Left lung (tissue), 10 donors: ENCODE results near the gene OR9A2. TPM values are rescaled to one million over a fixed set of nuclear protein-coding genes. Genes with fewer than 3 reads are reported as not detected.
"Not testable (repeated sequence)": the region's sequence is repeated elsewhere in the genome, so short reads cannot be mapped to it uniquely, and the experiment has no call there.

Experiments
- ATAC-seq: fragments of 200-7000 bp; cut with Tn5 transposase; one replicate; pipeline ENCODE4 v1.9.1; 2020; ENCODE audit warnings: moderate library complexity
- DNase-seq, 4 donors: peaks; one replicate each; pipeline ENCODE4 v3.0.0-alpha.2; 2013 to 2020
- H3K27ac ChIP-seq, 2 donors: fragments of 200-600 bp; sonication (generic) in 1 of 2; one replicate each; pipeline versions ENCODE4 v1.5.0 to v1.8.0; 2020 to 2021
- H3K27me3 ChIP-seq, 2 donors: fragments of 200-600 bp; sonication (generic) in 1 of 2; one replicate each; pipeline versions ENCODE4 v1.5.0 to v1.8.0; 2020 to 2021
- H3K36me3 ChIP-seq, 2 donors: fragments of 200-600 bp; sonication (generic) in 1 of 2; one replicate each; pipeline versions ENCODE4 v1.5.0 to v1.8.0; 2020 to 2021
- H3K4me1 ChIP-seq, 2 donors: fragments of 200-600 bp; one replicate each; pipeline ENCODE4 v1.8.0; 2021
- H3K4me3 ChIP-seq, 2 donors: fragments of 200-600 bp; sonication (generic) in 1 of 2; one replicate each; pipeline versions ENCODE4 v1.5.0 to v1.8.0; 2020 to 2021; ENCODE audit warnings: mild to moderate bottlenecking in 1 of 2
- H3K9me3 ChIP-seq, 2 donors: fragments of 200-600 bp; sonication (generic) in 1 of 2; one replicate each; pipeline versions ENCODE4 v1.5.0 to v1.8.0; 2020 to 2021
- CTCF ChIP-seq, 2 donors: fragments of 200-600 bp; sonication (generic) in 1 of 2; IDR thresholded peaks; one replicate each; pipeline versions ENCODE4 v1.5.0 to v1.8.0; 2021; ENCODE audit warnings: antibody characterized with exemption in 2 of 2
- intact Hi-C, 2 donors: fragments of 100-400 bp; cut with DNase I; formaldehyde crosslinking; loops; one replicate each; pipeline versions ENCODE4 v1.11.2 to v1.14.2; 2022
- polyA plus RNA-seq, 6 donors: library from polyadenylated mRNA; unstranded; fragments of 120-200 nt; gene quantifications; one replicate each; pipeline ENCODE4 v1.2.1, GENCODE V29; 2013; ENCODE audit not compliant: insufficient read length in 6 of 6
- total RNA-seq, 2 donors: library from RNA; stranded (reverse); fragmentation: NEBNext Ultra II Directional; extraction: Animal tissue kit (Norgen Biotek cat#: 25700); gene quantifications; one replicate each; pipeline ENCODE4 v1.2.1, GENCODE V29; 2021
- donor health status: DM: no; HTN: yes; CAD: no.
- donor health status: DM: no; HTN: no; CAD: no.

The OR9A2 gene
- total and polyA plus RNA-seq, 8 donors: not detected

- H3K4me3 ChIP-seq: no peak overlapping the region
- no peaks in the 10 kb centered on the region for H3K36me3 ChIP-seq
- ATAC-seq (no peak), DNase-seq (no peak)
- H3K4me1 ChIP-seq: no peaks in the 10 kb centered on the region
- TF ChIP-seq CTCF (IDR thresholded peaks at IDR 0.05): no peak
- no peaks in the 10 kb centered on the region for H3K27me3 ChIP-seq
- H3K27ac ChIP-seq: no peak overlapping the region
- H3K9me3 ChIP-seq: no peaks in the 10 kb centered on the region
- intact Hi-C loops: no loop called here
Measured at GRCh38 chr7:142997456-142997989, 29.4 kb downstream of the OR9A2 start.

- Histone ChIP-seq H3K27me3 (no peaks in the 10 kb centered on the region), H3K4me1 (no peaks in the 10 kb centered on the region), H3K9me3 (no peaks in the 10 kb centered on the region), H3K4me3 (no peak overlapping the region), H3K27ac (no peak overlapping the region), H3K36me3 (no peaks in the 10 kb centered on the region)
- intact Hi-C loops: no loop called here
- ATAC-seq (no peak), DNase-seq (no peak)
- no peak for TF ChIP-seq CTCF (IDR thresholded peaks at IDR 0.05)
Measured at GRCh38 chr7:142992427-142992826, 34.5 kb downstream of the OR9A2 start.

DNA sequence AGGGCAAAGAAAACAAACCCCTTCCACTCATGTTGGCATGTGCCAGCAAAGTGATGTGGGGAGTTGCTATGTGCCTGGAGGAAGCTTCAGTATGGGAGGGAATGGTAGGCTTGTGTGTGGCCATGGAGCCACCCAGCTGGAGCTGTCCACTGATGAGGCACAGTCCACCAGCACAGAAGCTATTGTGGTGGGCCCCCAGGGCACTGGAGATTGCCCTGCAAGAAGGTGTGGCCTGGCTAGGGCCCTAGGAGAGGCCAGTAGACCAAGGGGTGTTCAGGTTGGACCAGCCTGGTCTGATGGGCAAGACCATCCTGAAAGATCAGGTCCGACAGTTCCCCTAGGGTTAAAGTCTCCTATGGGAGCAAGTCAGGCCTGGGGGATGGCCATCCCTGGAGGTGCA lies 42.6 kb downstream of the OR9A2 start:
- H3K36me3 ChIP-seq: no peaks in the 10 kb centered on the region
- intact Hi-C loops: no loop called here
- ATAC-seq (no peak), DNase-seq (no peak)
- no peak overlapping the region for H3K4me3 ChIP-seq
- TF ChIP-seq CTCF (IDR thresholded peaks at IDR 0.05): no peak
- peaks cover 0 to 2% of the 10 kb centered on the region in 2 donors for H3K9me3 ChIP-seq
- H3K4me1 ChIP-seq: no peaks in the 10 kb centered on the region
- H3K27ac ChIP-seq: no peak overlapping the region
- H3K27me3 ChIP-seq: no peaks in the 10 kb centered on the region

- Histone ChIP-seq H3K36me3 (no peaks in the 10 kb centered on the region), H3K27me3 (no peaks in the 10 kb centered on the region), H3K9me3 (peaks cover 0 to 2% of the 10 kb centered on the region in 2 donors), H3K4me1 (no peaks in the 10 kb centered on the region), H3K27ac (no peak overlapping the region), H3K4me3 (no peak overlapping the region)
- intact Hi-C loops: no loop called here
- TF ChIP-seq CTCF (IDR thresholded peaks at IDR 0.05): no peak
- DNase-seq (no peak), ATAC-seq (no peak)
Measured at GRCh38 chr7:142983825-142984224, 43.1 kb downstream of the OR9A2 start.

DNA sequence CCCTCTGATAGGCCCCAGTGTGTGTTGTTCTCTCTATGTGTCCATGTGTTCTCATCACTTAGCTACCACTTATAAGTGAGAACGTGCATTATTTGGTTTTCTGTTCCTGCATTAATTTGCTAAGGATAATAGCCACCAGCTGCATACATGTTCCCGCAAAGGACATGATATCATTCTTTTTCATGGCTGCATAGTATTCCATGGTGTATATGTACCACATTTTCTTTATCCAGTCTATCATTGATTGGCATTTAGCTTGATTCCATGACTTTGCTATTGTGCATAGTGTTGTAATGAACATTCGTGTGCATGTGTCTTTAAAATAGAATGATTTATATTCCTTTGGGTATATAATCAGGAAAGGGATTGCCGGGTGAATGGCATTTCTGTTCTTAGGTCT lies 48.5 kb downstream of the OR9A2 start:
- H3K4me1 ChIP-seq, H3K27me3 ChIP-seq, H3K27ac ChIP-seq, ATAC-seq, DNase-seq, intact Hi-C loops, H3K36me3 ChIP-seq, H3K4me3 ChIP-seq: not testable (repeated sequence)
- H3K9me3 ChIP-seq: peaks cover 0 to 11% of the 10 kb centered on the region in 2 donors

Other genes with a start within 250 kb of the OR9A2 start
- 10 to 100 TPM in 1 of 2 donors, 1 to 10 TPM in 1; 6.5 to 12.1 TPM for gene EPHB6, start 172.1 kb downstream of the OR9A2 start, total RNA-seq
- 10 to 100 TPM; 22.4 to 42.8 (median 29.2) TPM for gene EPHB6, start 172.1 kb downstream of the OR9A2 start, polyA plus RNA-seq
- gene TRPV6, start 141.4 kb downstream of the OR9A2 start, total RNA-seq: 1 to 10 TPM; 1.1 to 5.0 TPM
- gene TRPV6, start 141.4 kb downstream of the OR9A2 start, polyA plus RNA-seq: 1 to 10 TPM; 6.0 to 8.5 (median 7.0) TPM
- gene TRPV5, start 93.4 kb downstream of the OR9A2 start, total RNA-seq: not detected
- under 1 TPM; 0.10 to 0.25 (median 0.16) TPM for gene TRPV5, start 93.4 kb downstream of the OR9A2 start, polyA plus RNA-seq
- gene LLCFC1, start 87.6 kb downstream of the OR9A2 start, total RNA-seq: under 1 TPM in 1 of 2 donors, not detected in 1; 0.37 TPM
- gene LLCFC1, start 87.6 kb downstream of the OR9A2 start, polyA plus RNA-seq: under 1 TPM; 0.21 to 0.77 (median 0.50) TPM
- under 1 TPM; 0.58 to 0.96 TPM for gene KEL, start 64.8 kb downstream of the OR9A2 start, total RNA-seq
- gene KEL, start 64.8 kb downstream of the OR9A2 start, polyA plus RNA-seq: 1 to 10 TPM; 1.5 to 3.1 (median 2.2) TPM
- gene OR6V1, start 25.2 kb upstream of the OR9A2 start, total RNA-seq: not detected
- gene OR6V1, start 25.2 kb upstream of the OR9A2 start, polyA plus RNA-seq: not detected
- gene PIP, start 104.9 kb upstream of the OR9A2 start, total RNA-seq: 1 to 10 TPM in 1 of 2 donors, not detected in 1; 6.9 TPM
- not detected for gene PIP, start 104.9 kb upstream of the OR9A2 start, polyA plus RNA-seq
- not detected for gene TAS2R39, start 156.3 kb upstream of the OR9A2 start, total RNA-seq
- gene TAS2R39, start 156.3 kb upstream of the OR9A2 start, polyA plus RNA-seq: not detected
- not detected for gene TAS2R40, start 194.9 kb upstream of the OR9A2 start, total RNA-seq
- not detected for gene TAS2R40, start 194.9 kb upstream of the OR9A2 start, polyA plus RNA-seq
- gene GSTK1, start 236.3 kb upstream of the OR9A2 start, total RNA-seq: 100 to 1,000 TPM; 124 to 151 TPM
- 100 to 1,000 TPM; 109 to 125 (median 119) TPM for gene GSTK1, start 236.3 kb upstream of the OR9A2 start, polyA plus RNA-seq